Activated CD8-positive, alpha-beta T cell treated with anti-CD3 and anti-CD28 coated beads, Interleukin-2, amount 10 ng/mL, durations not matched to agents 7 days and 5 days (primary cell): ENCODE results near the gene MCCD1. TPM values are rescaled to one million over a fixed set of nuclear protein-coding genes. Genes with fewer than 3 reads are reported as not detected.

ENCODE experiments used
- ATAC-seq: fragments of 150-1000 bp; cut with Tn5 transposase; one replicate; pipeline ENCODE4 v1.10.0; 2021; ENCODE audit warnings: moderate library complexity
- CTCF ChIA-PET: fragments of 350-600 bp; sonication (Branson Sonifier 250); formaldehyde crosslinking; loops from one replicate; lab custom pipeline; 2021; ENCODE audit warnings: antibody characterized with exemption; lab: Charles Lee
- POLR2A ChIA-PET: fragments of 350-600 bp; sonication (Branson Sonifier 250); formaldehyde crosslinking; loops from one replicate; lab custom pipeline; 2021; ENCODE audit warnings: antibody characterized with exemption; lab: Charles Lee
- DNase-seq: peaks from one replicate; pipeline ENCODE4 v3.0.0-alpha.2; 2020
- H3K27ac Mint-ChIP-seq: one replicate; pipeline ENCODE4 v1.8.0; 2021; ENCODE audit warnings: mild to moderate bottlenecking, mixed read lengths
- H3K27me3 Mint-ChIP-seq: one replicate; pipeline ENCODE4 v1.8.0; 2021; ENCODE audit warnings: low read depth, mixed read lengths
- H3K36me3 Mint-ChIP-seq: one replicate; pipeline ENCODE4 v1.8.0; 2021; ENCODE audit warnings: low read depth, mixed read lengths
- H3K4me1 Mint-ChIP-seq: one replicate; pipeline ENCODE4 v1.8.0; 2021; ENCODE audit warnings: low read depth, mixed read lengths
- H3K4me3 Mint-ChIP-seq: one replicate; pipeline ENCODE4 v1.8.0; 2021; ENCODE audit warnings: mild to moderate bottlenecking, mixed read lengths
- H3K9me3 Mint-ChIP-seq: one replicate; pipeline ENCODE4 v1.8.0; 2022; ENCODE audit warnings: mixed read lengths; ENCODE audit not compliant: insufficient read depth
- total RNA-seq, 2 experiments: library from RNA; stranded (reverse); gene quantifications; one replicate each; pipeline ENCODE4 v1.2.3, GENCODE V29; 2021

MCCD1 gene
- total RNA-seq, 2 experiments from 2014 or later = not detected

DNA sequence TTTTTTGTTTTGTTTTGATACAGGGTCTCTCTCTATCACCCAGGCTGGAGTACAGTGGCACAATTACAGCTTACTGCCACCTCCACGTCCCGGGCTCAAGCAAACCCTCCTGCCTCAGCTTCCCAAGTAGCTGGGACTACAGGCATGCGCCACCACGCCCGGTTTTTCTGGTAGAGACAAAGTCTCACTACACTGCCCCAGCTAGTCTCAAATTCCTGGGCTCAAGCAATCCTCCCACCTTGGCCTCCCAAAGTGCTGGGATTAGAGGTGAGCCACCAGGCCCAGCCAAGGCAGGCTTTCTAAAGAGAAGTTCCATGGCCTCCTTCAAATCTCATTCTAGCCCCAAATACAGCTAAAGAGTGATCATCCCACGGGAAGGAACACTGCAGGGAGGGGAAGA lies 5.2 kb downstream of the MCCD1 start:
- Mint-ChIP-seq H3K4me3 (no peak overlapping the region), H3K27me3 (no peaks in the 10 kb centered on the region), H3K27ac (peak overlapping the region; percentile 24), H3K36me3 (peaks cover 86% of the 10 kb centered on the region), H3K9me3 (no peaks in the 10 kb centered on the region), H3K4me1 (peaks cover 53% of the 10 kb centered on the region)
- DNase-seq (no peak), ATAC-seq (no peak)
- POLR2A ChIA-PET = no interaction called here
- CTCF ChIA-PET = interaction anchor here (0.9 kb wide), 1 partner anchor 37 kb away, joined by 3 read pairs; no protein-coding TSS in a partner anchor

DNA sequence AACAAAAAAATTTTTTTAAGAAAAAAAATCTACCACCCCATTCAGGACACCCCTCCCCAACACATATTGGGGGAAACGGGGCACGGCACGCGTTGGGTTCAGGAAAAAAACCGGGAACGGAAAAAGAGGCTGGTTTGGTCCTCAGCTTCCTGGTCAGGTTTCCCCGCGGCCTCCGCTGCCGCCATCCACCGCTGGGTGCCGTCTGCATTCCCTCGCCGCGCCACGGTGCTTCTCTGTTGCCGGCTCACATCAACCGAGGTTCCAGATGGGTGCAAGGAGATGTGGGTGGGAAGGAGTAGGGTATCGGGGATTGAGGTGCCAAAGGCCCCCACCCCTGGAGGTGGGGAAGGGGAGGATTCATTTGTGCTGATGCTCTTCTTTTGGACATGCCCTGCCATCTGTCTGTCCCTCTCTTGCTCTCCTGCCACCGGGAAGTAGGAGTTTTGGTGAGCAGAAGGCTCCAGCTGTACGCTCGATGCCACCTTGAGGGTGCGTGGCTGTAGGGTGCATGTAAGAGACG lies 5.8 kb downstream of the MCCD1 start:
- CTCF ChIA-PET = interaction anchor here (0.9 kb wide), 1 partner anchor 37 kb away, joined by 3 read pairs; no protein-coding TSS in a partner anchor

DNA sequence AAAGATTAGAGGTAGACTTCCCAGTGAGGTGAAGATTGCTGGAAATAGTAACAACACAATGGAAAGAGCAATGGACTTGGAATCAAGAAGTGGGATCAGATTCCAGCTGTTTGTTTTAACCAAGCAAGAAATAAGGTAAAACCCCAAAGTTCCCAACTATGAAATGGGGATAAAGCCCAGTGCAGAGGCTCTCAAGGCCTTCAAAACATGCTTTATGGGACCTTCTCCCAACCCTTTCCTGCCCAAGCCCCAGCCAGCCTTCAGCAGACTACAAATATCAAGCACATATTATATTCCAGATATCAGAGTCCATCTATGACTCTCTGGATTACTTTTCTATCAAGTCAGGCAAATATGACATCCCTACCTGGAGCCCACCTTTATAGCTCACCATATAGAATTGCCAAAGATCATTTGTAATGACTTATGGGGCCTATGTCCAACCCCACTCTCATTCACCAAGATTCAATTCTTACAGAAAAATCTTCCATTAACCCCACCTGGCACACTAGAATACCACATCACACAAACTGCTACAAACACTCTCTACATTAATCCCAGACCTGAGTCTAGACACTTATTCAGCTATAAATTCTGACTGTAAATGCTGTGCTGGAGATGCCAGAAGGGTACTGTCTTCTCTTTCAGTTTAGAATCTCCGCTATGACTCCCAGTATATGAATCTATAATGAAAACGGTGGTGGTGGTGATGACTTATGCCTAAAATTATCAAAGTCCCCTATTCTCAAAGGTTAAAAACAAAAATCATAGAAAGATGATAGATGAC lies 7.0 kb downstream of the MCCD1 start:
- ATAC-seq = no peak
- ChIA-PET CTCF (interaction anchor here (1.1 kb wide), 1 partner anchor 13 kb away, joined by 3 read pairs; no protein-coding TSS in a partner anchor), POLR2A (no interaction called here)
- Mint-ChIP-seq H3K27ac (no peak overlapping the region), H3K4me1 (peaks cover 66% of the 10 kb centered on the region), H3K9me3 (no peaks in the 10 kb centered on the region), H3K27me3 (no peaks in the 10 kb centered on the region), H3K4me3 (no peak overlapping the region), H3K36me3 (peaks cover 91% of the 10 kb centered on the region)
- DNase-seq = no peak

More for the DNA sequence above, 5.8 kb downstream of the MCCD1 start:
- H3K4me3 Mint-ChIP-seq = no peak overlapping the region
- peaks cover 58% of the 10 kb centered on the region for H3K4me1 Mint-ChIP-seq
- H3K9me3 Mint-ChIP-seq = no peaks in the 10 kb centered on the region
- no peaks in the 10 kb centered on the region for H3K27me3 Mint-ChIP-seq
- ATAC-seq (no peak), DNase-seq (no peak)
- H3K27ac Mint-ChIP-seq = no peak overlapping the region
- peaks cover 91% of the 10 kb centered on the region for H3K36me3 Mint-ChIP-seq
- POLR2A ChIA-PET = no interaction called here

DNA sequence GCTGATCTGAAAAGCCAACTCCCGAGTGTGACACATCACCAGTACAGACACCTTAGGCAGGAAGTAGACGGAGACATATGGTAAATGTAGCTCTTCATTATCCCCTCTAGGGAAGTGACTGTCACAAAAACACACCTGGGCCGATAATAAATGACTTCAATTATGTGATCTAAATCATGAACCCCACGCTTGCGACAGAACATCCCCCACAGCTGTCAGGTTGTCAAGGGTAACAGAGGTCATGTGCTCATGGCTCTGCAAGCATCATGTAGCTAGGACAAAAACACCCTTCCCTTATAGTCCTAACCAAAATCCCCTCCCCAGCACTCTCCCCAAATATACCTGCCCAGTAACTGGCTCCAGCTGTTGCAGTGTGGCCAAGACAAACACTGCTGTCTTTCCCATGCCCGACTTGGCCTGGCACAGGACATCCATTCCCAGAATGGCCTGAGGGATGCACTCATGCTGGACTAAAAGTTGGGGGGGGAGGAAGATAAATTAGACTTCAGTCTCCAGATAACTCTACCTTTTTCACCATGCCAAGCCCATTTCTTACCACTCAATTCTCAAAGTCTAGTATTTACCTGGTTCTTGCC lies 10.1 kb downstream of the MCCD1 start:
- POLR2A ChIA-PET = interaction anchor here (0.8 to 5.9 kb wide), 5 partner anchors 8 to 136 kb away, joined by 3 to 64 read pairs (median 3); partner anchors contain the start of genes ATP6V1G2 and MICA
- H3K4me3 Mint-ChIP-seq = peak overlapping the region; percentile 96
- H3K36me3 Mint-ChIP-seq = peaks cover 75% of the 10 kb centered on the region
- ATAC-seq (no peak), DNase-seq (no peak)
- no peaks in the 10 kb centered on the region for H3K27me3 Mint-ChIP-seq
- no peaks in the 10 kb centered on the region for H3K9me3 Mint-ChIP-seq
- CTCF ChIA-PET = interaction anchor here (1.0 to 16.9 kb wide), 5 partner anchors 40 to 78 kb away, joined by 3 to 504 read pairs (median 3); partner anchors contain the start of genes LST1, LTA, LTB and NCR3
- H3K4me1 Mint-ChIP-seq = peaks cover 61% of the 10 kb centered on the region
- peak overlapping the region; percentile 81 for H3K27ac Mint-ChIP-seq

DNA sequence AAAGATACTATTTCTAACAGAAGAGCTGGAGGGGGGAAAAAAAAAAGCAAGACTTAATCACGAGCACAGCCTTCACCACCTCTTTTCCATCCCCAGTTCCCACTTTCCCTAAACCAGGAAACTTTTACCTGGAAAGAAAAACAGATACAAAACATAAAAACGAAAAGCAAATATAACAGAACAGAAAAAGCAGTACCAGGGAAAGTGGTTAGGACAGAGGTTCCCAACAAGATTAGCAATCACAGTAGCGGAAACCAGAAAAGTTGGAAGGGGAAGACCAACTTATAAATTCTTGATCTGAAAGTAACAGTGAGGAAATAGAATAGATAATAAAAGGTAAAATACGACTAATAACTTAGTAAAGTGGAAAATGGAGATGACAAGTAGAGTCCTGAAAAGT lies 11.9 kb downstream of the MCCD1 start:
- DNase-seq = no peak
- peak overlapping the region; percentile 94 for H3K27ac Mint-ChIP-seq
- H3K9me3 Mint-ChIP-seq = no peaks in the 10 kb centered on the region
- H3K36me3 Mint-ChIP-seq = peaks cover 58% of the 10 kb centered on the region
- H3K4me1 Mint-ChIP-seq = peaks cover 50% of the 10 kb centered on the region
- no peak for ATAC-seq
- H3K27me3 Mint-ChIP-seq = no peaks in the 10 kb centered on the region
- peak overlapping the region; percentile 96 for H3K4me3 Mint-ChIP-seq
- CTCF ChIA-PET = interaction anchor here (1.1 to 16.9 kb wide), 8 partner anchors 11 to 294 kb away, joined by 3 to 676 read pairs (median 13); partner anchors contain the start of genes BAG6, LST1, LTA and LTB
- POLR2A ChIA-PET = interaction anchor here (0.7 to 5.9 kb wide), 28 partner anchors 9 to 1431 kb away, joined by 3 to 64 read pairs (median 6); partner anchors contain the start of genes AIF1, ATF6B, BAG6 and C6orf47

- POLR2A ChIA-PET = interaction anchor here (0.6 to 5.9 kb wide), 42 partner anchors 10 to 1431 kb away, joined by 3 to 64 read pairs (median 6); partner anchors contain the start of genes AIF1, ATF6B, BAG6 and C6orf47
- peaks cover 53% of the 10 kb centered on the region for H3K36me3 Mint-ChIP-seq
Observed at GRCh38 chr6:31541059-31541657, 12.4 kb downstream of the MCCD1 start.

DNA sequence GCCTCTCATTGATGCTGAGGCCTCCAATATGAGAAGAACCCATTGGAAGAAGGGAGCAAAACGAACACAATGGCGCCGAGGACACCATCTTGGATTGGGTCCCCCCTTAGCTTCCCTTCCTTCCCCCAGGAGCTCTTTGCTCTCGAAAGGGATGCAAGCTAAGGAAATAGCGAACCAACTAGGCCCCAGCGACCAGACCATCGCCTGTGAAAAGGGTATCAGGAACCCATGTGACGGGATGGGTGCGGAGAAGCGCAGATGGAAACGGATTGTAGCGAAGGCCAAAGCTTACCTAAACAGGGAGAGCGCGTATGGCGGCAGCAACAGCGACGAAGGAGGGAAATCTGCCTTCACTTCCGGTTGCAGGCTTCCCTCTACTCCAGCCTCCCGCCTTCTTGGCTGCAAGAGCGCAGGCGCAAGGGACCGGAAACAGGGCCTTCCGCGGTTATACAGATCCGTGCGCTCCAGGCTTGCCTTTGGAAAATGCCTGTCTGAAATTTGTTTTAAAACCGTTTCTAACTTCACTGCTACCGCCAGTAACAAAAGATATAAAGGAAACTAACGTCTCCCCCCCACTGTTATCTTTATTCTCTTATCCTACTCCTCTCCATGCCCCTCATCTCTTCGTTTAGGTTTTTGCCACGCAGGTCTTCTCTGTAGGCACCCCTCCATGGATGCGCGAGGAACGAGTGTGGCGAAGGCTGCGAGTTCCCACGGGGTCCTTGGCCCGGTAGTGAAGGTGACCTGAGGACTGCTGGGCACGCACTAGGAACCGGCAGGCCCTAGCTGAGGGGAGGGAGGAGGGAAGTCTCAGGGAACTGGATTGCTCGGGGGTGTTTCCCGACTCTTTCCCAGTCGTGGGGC lies 13.1 kb downstream of the MCCD1 start, which contains the start of gene DDX39B:
Gene DDX39B (minus strand): TSS at position 346 of the 864 bp plus-strand sequence. CDS start 1,471 bp downstream, outside the sequence.
- ATAC-seq (peak; percentile 82), DNase-seq (peak; percentile 96)
- Mint-ChIP-seq H3K4me3 (peak within 1 kb of the TSS; percentile 96), H3K36me3 (peaks cover 46% of the 10 kb centered on the region), H3K27ac (peak within 1 kb of the TSS; percentile 94), H3K9me3 (no peaks in the 10 kb centered on the region), H3K27me3 (no peaks in the 10 kb centered on the region), H3K4me1 (peaks cover 50% of the 10 kb centered on the region)
- ChIA-PET POLR2A (interaction anchor here (0.6 to 5.9 kb wide), 39 partner anchors 9 to 1430 kb away, joined by 3 to 64 read pairs (median 6); partner anchors contain the start of genes AIF1, BAG6, C6orf47 and CSNK2B), CTCF (interaction anchor here (0.6 to 16.9 kb wide), 10 partner anchors 10 to 228 kb away, joined by 3 to 676 read pairs (median 5); partner anchors contain the start of genes BAG6, LST1, LTA and LTB)

More at GRCh38 chr6:31541059-31541657, 12.4 kb downstream of the MCCD1 start:
- ATAC-seq (peak; percentile 28), DNase-seq (peak; percentile 82)
- CTCF ChIA-PET = interaction anchor here (0.6 to 16.9 kb wide), 10 partner anchors 10 to 294 kb away, joined by 3 to 676 read pairs (median 5); partner anchors contain the start of genes BAG6, LST1, LTA and LTB
- peak overlapping the region; percentile 94 for H3K27ac Mint-ChIP-seq
- H3K4me1 Mint-ChIP-seq = peaks cover 50% of the 10 kb centered on the region
- no peaks in the 10 kb centered on the region for H3K27me3 Mint-ChIP-seq
- H3K9me3 Mint-ChIP-seq = no peaks in the 10 kb centered on the region
- peak overlapping the region; percentile 96 for H3K4me3 Mint-ChIP-seq

GRCh38 chr6:31543639-31544038 lies 14.9 kb downstream of the MCCD1 start:
- ChIA-PET POLR2A (interaction anchor here (1.0 to 1.6 kb wide), 2 partner anchors 76 to 79 kb away, joined by 4 to 5 read pairs; no protein-coding TSS in a partner anchor), CTCF (interaction anchor here (3.9 to 16.9 kb wide), 3 partner anchors 8 to 53 kb away, joined by 20 to 676 read pairs (median 504); partner anchors contain the start of genes LST1, LTA, LTB and NCR3)
- Mint-ChIP-seq H3K27ac (no peak overlapping the region), H3K36me3 (peaks cover 33% of the 10 kb centered on the region), H3K27me3 (no peaks in the 10 kb centered on the region), H3K9me3 (no peaks in the 10 kb centered on the region), H3K4me1 (peaks cover 56% of the 10 kb centered on the region), H3K4me3 (peak overlapping the region; percentile 4)
- ATAC-seq (no peak), DNase-seq (no peak)

- Mint-ChIP-seq H3K27me3 (no peaks in the 10 kb centered on the region), H3K36me3 (peaks cover 30% of the 10 kb centered on the region), H3K27ac (no peak overlapping the region), H3K4me3 (no peak overlapping the region), H3K9me3 (no peaks in the 10 kb centered on the region), H3K4me1 (peaks cover 53% of the 10 kb centered on the region)
- ChIA-PET POLR2A (no interaction called here), CTCF (interaction anchor here (15.1 to 16.9 kb wide), 2 partner anchors 35 to 52 kb away, joined by 504 to 676 read pairs; partner anchors contain the start of genes LST1, LTA, LTB and NCR3)
- DNase-seq (no peak), ATAC-seq (no peak)
Observed at GRCh38 chr6:31544676-31545075, 15.9 kb downstream of the MCCD1 start.

DNA sequence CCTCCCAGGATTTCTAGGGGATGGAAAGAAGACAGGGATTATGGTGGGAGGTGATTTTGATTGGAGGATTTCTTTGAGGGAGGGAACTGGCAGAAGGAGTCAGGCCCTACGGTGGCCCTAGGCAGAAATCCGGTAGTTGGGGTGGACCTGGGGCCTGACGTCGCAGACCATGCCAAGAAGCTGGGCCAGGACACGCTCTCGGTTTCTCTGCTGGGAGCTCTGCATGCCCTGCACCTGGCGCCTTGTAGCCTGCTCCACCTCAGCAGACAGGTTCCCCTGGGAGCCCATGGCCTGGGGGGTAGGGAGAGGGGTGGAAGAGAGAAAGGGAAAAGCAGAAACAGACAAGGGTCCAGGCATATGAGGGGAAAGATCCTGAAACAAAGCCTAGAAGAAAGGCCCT lies 16.5 kb downstream of the MCCD1 start:
- no peaks in the 10 kb centered on the region for H3K9me3 Mint-ChIP-seq
- no peak for ATAC-seq
- no peaks in the 10 kb centered on the region for H3K27me3 Mint-ChIP-seq
- ChIA-PET POLR2A (no interaction called here), CTCF (interaction anchor here (1.4 to 16.9 kb wide), 4 partner anchors 34 to 119 kb away, joined by 4 to 676 read pairs (median 255); partner anchors contain the start of genes GPANK1, LST1, LTA and LTB)
- peaks cover 50% of the 10 kb centered on the region for H3K4me1 Mint-ChIP-seq
- no peak for DNase-seq
- no peak overlapping the region for H3K4me3 Mint-ChIP-seq
- no peak overlapping the region for H3K27ac Mint-ChIP-seq
- H3K36me3 Mint-ChIP-seq = peaks cover 26% of the 10 kb centered on the region
